HUDEP-2 (cell line): ENCODE measurements around the gene KCNQ1OT1.

ENCODE experiments used
- DNase-seq, 76 experiments: peaks; one replicate each; lab custom pipeline; 2025; ENCODE audit not compliant: unreplicated experiment in 76 of 76; lab: John Stamatoyannopoulos, UW

Gene KCNQ1OT1

GRCh38 chr11:2575591-2576051 lies 124.2 kb downstream of the KCNQ1OT1 start:
- DNase-seq, result no peak

DNA sequence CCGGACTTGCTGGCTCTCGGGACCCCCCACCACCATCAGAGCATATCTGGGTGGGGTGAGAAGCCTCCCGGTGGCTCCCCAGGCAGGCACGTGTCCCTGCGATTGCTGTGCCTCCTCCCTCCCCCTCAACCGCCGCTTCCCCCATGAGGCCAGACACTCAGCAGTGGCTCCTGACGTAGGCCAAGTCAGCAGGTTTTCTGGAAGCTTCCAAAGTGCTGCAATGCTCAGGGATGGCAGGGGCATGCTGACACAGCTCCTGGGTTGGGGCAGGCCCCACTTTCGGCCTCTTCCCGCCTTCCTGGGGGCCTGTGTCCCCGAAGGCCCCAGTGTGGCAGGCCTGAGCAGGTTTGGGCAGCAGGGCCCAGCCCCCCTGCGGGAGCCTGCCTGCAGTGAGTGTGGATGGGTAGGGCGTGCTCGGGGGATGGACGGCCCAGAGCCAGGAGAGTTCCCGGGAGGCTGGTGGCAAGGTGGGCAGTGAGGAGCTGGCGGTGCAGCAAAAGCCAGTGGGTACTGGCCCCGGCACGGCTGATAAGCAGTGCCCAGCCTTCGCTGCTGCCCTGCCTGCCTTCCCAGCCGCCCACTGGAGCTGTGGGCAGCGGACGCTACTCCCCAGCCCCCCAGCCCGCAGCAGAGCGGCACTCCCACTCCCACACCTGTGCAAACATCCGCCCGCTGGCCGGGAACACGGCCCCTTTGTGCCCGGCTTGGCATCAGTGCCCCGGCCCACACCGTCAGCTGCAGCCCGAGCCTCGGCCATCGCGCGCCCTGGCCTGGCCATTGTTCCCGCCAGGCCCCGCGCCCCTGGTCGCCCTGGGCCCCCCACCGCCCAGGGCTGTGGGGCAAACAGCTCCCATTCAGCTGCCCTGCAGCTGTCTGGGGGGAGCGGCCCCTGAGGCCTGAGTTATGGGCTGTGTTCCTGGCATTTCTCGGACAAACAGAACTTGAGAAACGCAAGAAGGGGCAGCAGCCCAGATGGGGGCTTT lies 125.0 kb downstream of the KCNQ1OT1 start:
- peak in 3 of 76 experiments; percentile 13 to 27 (median 20) for DNase-seq

DNA sequence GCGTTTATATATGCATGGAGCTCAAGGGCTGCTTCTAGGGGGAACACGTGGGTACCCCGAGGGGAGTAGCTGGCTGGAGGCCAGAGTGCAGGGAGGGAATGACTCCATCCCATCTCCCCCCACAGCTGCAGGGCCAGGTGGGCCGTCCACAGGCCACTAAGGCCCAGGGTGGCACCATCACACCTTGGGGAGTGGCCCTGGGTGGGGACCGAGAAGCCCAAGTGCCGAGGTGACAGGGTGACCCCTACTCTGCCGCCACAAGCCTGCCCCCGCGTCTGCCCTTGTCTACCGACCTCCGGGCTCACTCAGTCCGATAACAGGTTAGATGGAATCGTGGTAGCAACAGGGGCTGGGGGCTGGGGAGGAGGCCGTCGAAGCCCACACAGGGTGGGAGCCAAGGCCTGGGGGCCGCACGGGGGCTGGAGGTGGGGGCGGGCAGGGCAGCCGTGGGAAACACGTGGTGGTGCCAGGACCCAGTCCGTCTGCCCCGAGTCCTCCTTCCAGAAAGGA lies 125.7 kb downstream of the KCNQ1OT1 start:
- no peak for DNase-seq

DNA sequence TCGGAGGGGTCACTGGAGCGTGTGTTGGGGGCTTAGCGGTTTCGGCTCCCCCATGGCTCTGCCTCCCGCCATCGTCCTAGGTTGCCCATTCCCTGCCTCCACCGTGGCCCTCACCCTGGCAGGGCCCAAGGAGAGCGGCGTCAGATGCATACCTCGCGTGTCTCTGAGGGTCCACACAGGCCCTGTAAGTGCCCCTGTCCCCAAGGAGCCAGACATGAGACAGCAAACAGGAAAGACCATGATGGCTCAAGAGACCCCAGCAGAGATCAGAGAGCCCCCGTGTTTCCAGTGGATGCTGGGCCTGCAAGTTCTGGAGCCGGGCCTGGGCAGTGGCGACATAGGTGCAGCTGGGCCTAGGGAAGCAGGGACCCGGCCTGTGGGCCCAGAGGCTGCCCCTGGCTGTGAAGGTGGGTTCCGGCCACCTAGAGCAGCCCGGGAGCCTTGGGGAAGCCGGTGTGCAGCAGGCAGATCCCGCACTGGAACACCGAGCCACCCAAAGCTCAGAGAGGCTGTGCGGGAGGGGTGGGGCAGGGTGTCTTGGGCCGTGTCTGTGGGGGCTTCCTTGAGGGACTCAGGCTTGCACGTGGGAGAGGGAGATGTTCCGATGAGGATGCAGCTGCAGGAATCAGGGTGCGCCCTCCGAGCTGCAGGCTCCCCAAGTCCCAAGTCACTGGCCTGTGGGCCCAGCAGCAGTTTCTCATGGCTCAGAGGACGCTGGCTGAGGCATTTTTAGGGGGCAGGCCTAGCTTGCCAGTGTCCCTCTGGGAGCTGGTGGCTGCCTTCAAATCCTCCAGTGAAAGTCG lies 126.4 kb downstream of the KCNQ1OT1 start:
- DNase-seq, result no peak

DNA sequence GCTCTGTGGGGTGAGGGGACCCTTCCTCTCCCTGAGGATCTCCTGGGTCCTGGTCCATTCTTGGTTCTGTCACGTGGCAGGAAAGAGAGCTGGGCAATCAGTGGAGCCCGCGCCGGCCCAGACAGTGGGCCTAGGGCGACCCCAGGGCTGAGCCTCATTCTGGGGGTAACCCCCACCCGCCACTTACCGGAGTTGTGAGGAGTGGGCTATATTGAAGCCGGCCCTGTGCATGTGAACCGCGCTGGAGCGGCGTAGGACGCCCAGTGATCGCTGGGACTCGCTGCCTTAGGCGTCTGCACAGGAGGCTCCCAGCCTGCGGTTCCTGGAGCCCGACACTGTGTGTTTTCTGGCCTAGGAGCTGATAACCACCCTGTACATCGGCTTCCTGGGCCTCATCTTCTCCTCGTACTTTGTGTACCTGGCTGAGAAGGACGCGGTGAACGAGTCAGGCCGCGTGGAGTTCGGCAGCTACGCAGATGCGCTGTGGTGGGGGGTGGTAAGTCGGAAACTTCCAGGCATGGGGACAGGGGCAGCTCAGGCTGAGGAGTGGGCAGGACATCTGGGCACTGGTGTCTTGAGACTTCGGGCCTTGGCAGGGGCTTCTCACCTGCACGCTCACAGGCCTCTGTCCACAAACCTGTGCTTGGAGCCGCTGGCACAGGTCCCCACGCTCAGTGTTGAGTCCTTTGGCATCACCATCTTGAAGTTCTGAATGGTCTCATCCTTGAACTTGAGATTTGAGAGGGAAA lies 127.1 kb downstream of the KCNQ1OT1 start:
- no peak for DNase-seq

DNA sequence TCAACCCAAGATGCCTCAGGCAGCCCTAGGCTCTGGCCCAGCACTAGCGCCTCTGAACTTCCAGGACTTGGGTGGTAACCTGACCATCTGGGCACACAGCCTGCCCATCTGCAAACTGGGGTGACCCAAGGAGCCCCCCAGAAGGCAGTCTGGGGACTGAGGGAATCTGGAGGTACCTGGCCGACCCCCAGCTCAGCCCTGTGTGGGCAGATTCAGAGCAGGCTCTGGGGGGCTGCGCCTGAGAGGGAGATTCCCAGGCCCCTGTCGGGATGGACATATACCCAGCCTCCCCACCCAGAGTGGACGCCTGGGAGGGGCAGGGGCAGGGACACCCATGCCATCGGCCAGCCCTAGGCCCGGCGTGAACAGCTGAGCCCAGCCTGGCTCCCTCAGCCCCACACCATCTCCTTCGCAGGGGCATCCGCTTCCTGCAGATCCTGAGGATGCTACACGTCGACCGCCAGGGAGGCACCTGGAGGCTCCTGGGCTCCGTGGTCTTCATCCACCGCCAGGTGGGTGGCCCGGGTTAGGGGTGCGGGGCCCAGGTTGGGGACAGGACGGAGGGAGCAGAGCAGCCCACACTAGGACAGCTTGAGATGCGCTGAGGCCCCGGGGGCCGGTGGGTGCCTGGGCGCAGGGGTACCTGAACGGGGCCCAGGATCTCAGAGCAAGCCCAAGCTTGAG lies 128.1 kb downstream of the KCNQ1OT1 start:
- DNase-seq, result no peak

DNA sequence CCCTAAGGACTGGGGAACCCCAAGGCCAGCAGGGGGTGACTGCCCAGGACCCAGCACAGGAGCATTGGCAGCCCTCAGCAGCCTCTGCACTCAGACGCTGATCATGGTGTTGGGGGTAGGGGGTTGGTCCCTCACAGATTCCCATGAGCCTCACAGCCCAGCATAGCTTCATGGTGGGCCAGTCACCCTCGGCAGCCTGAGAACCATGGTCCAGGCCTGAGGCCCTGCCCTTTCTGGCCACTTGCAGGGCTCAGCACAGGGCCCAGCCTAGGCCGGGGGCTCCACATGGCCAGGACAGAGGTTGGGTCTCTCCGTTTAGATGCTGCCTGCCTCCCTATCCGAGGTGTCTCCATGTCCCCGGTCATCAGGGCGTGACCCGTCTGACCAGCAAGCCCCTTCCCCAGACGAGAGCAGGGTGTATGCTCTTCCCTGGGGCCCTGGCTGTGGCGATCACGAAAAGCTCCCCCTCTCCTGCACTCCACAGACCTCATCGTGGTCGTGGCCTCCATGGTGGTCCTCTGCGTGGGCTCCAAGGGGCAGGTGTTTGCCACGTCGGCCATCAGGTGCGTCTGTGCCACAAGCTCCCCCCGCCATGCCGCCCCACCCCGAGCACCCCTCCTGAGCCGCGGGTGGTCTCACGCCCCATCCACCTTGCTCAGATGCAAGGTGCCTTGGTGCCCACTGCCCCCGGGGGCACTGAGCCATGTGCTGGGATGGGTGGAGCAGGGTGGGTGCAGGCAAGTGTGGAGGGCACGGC lies 128.8 kb downstream of the KCNQ1OT1 start:
- no peak for DNase-seq

DNA sequence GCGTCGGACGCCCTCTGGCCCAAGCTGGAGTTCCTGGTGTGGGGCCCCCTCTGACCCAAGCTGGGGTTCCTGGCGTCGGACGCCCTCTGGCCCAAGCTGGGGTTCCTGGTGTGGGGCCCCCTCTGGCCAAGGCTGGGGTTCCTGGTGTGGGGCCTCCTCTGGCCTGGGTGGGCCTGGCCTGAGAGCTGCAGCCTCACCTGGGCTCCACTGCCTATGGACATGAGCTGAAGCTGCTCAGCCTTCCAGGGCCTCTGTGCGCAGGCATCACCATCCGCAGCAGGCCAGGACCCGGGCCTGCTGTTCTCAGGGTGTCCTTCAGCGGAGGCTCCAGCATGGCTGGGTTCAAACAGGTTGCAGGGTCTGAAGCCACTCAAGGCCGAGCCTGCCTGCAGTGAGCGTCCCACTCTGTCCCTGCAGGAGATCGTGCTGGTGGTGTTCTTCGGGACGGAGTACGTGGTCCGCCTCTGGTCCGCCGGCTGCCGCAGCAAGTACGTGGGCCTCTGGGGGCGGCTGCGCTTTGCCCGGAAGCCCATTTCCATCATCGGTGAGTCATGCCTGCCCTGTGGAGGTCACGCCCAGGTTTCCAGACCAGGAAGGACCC lies 129.5 kb downstream of the KCNQ1OT1 start:
- DNase-seq, result no peak

- no peak for DNase-seq
These were observed 130.0 kb downstream of the KCNQ1OT1 start for GRCh38 chr11:2569731-2570210.

GRCh38 chr11:2569321-2569721 lies 130.5 kb downstream of the KCNQ1OT1 start:
- DNase-seq, result no peak

GRCh38 chr11:2567026-2567671 lies 132.6 kb downstream of the KCNQ1OT1 start:
- DNase-seq, result no peak

GRCh38 chr11:2566223-2567025 lies 133.4 kb downstream of the KCNQ1OT1 start:
- no peak for DNase-seq

GRCh38 chr11:2565447-2566222 lies 134.2 kb downstream of the KCNQ1OT1 start:
- DNase-seq, result no peak

DNA sequence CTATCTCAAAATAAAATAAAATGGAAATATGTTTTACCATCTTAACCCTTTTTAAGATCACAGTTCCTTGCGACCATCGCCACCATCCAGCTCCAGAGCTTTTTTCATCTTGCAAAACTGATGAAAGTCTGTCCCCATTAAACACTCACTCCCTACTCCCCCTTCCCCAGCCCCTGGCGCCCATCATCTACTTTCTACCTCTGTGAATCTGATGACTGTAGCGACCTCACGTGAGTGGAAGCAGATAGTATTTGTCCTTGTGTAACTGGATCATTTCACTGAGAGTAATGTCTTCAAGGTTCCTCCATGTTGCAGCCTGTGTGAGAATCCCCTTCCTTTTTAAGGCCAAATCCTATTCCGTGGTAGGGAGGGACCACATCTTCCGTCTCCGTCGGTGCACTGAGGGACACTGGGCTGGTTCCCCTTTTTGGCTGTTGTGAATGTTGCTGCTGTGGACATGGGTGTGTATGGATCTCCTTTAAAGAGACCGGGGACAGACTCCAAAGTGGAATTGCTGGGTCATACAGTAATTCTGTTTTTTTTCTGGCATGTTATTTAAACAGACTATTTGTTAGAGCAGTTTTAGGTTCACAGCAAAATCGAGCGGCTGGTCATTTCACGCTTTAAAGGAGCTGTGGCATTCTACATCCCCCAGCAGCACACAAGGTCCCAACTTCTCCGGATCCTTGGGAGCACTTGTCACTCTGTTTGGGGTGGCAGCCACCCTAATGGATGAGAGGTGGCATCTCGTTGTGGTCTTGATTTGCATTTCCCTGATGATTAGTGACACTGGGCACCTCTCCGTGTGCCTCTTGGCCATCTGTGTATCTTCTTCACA lies 135.0 kb downstream of the KCNQ1OT1 start:
- no peak for DNase-seq

GRCh38 chr11:2564008-2564530 lies 135.7 kb downstream of the KCNQ1OT1 start:
- DNase-seq, result no peak
